Measurements from ENCODE around the gene MTFP1. TPM values are rescaled to one million over a fixed set of nuclear protein-coding genes. Genes with fewer than 3 reads are reported as not detected.

The MTFP1 gene
- total RNA-seq, 4 donors from 2014 or later, result 2.5 to 13.7 (median 3.5) TPM

DNA sequence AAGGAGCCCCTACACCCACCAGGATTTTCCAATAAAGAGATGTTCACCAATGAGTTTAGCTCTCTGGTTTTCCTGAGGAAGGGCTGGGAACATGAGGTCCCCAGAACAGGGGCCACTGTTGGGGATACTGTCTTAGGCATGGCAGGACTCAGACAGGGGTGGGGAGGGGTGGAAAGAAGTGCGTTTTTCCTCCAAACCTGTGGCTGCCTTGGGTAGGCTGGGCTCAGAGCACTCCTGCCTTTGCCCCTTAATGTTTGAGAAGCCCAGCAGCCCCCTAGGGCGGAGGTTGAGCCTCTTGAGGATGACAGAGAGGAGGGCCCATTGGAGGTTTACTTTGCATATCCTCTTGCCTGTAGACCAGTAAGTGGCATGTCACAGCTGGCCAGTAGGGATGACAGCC lies 10.6 kb downstream of the MTFP1 start:
- H3K4me3 ChIP-seq, result no peak overlapping the region
- no peaks in the 10 kb centered on the region for H3K36me3 ChIP-seq
- WGBS, result 65% methylated on average over 2 of the region's 2 CpGs
- no peaks in the 10 kb centered on the region for H3K27me3 ChIP-seq
- peaks cover 25% of the 10 kb centered on the region for H3K4me1 ChIP-seq
- H3K9me3 ChIP-seq, result no peaks in the 10 kb centered on the region
- no peak for TF ChIP-seq EP300 (IDR thresholded peaks at IDR 0.05)
- no peak for TF ChIP-seq POLR2AphosphoS5 (IDR thresholded peaks at IDR 0.05)
- TF ChIP-seq, protein P1, sequence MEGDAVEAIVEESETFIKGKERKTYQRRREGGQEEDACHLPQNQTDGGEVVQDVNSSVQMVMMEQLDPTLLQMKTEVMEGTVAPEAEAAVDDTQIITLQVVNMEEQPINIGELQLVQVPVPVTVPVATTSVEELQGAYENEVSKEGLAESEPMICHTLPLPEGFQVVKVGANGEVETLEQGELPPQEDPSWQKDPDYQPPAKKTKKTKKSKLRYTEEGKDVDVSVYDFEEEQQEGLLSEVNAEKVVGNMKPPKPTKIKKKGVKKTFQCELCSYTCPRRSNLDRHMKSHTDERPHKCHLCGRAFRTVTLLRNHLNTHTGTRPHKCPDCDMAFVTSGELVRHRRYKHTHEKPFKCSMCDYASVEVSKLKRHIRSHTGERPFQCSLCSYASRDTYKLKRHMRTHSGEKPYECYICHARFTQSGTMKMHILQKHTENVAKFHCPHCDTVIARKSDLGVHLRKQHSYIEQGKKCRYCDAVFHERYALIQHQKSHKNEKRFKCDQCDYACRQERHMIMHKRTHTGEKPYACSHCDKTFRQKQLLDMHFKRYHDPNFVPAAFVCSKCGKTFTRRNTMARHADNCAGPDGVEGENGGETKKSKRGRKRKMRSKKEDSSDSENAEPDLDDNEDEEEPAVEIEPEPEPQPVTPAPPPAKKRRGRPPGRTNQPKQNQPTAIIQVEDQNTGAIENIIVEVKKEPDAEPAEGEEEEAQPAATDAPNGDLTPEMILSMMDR (IDR thresholded peaks at IDR 0.05), result no peak
- no peak for TF ChIP-seq POLR2A (IDR thresholded peaks at IDR 0.05)
- no peak overlapping the region for H3K27ac ChIP-seq
- DNase-seq (ENCODE audit: low spot score in 2 of 2), result no peak

DNA sequence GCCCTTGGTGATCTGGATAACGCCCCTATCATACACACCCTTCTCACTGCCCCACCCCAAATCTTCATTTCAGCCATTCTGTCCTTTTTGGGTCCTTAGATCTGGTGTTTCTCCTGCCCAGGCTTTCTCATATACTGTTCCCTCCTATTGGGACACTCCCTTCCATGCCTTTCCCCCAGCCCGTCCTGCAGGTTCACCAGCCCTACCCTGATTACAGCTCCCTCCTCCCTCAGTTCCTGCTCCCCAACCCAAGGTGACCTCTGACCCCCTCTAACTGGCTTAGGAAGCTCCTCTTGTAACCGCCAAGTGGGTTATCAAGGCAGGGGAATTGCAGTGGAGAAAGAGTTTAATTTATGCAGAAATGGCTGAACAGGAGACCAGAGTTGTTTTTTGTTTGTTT lies 13.0 kb downstream of the MTFP1 start:
- H3K4me3 ChIP-seq, result no peak overlapping the region
- 78% methylated on average over 3 of the region's 3 CpGs for WGBS
- no peak for TF ChIP-seq EP300 (IDR thresholded peaks at IDR 0.05)
- TF ChIP-seq POLR2AphosphoS5 (IDR thresholded peaks at IDR 0.05), result no peak
- no peak for TF ChIP-seq POLR2A (IDR thresholded peaks at IDR 0.05)
- no peak overlapping the region for H3K27ac ChIP-seq
- no peaks in the 10 kb centered on the region for H3K27me3 ChIP-seq
- no peaks in the 10 kb centered on the region for H3K9me3 ChIP-seq
- H3K4me1 ChIP-seq, result peaks cover 25% of the 10 kb centered on the region
- no peak for DNase-seq (ENCODE audit: low spot score in 2 of 2)
- H3K36me3 ChIP-seq, result no peaks in the 10 kb centered on the region

DNA sequence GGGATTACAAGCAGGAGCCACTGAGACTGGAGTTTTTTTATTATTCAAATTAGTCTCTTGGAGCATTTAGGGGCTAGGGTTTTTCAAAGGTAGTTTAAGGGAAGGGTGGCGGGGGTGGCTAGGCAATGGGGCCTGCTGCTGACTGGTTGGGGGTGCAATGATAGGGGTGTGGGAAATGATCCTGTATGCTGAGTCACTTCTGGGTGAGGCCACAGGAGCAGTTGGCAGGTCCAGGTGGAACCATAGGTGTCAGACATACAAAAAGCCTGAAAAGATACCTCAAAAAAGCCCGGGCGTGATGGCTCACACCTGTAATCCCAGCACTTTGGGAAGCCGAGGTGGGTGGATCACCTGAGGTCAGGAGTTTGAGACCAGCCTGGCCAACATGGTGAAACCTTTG lies 13.7 kb downstream of the MTFP1 start:
- Histone ChIP-seq H3K9me3 (no peaks in the 10 kb centered on the region), H3K4me3 (no peak overlapping the region), H3K27me3 (no peaks in the 10 kb centered on the region), H3K4me1 (peaks cover 25% of the 10 kb centered on the region), H3K36me3 (no peaks in the 10 kb centered on the region), H3K27ac (no peak overlapping the region)
- no peak for TF ChIP-seq EP300 (IDR thresholded peaks at IDR 0.05)
- TF ChIP-seq POLR2A (IDR thresholded peaks at IDR 0.05), result no peak
- TF ChIP-seq POLR2AphosphoS5 (IDR thresholded peaks at IDR 0.05), result no peak
- TF ChIP-seq, protein P1 (IDR thresholded peaks at IDR 0.05), result no peak
- DNase-seq (ENCODE audit: low spot score in 2 of 2), result no peak
- WGBS, result 70% methylated on average over 4 of the region's 4 CpGs

DNA sequence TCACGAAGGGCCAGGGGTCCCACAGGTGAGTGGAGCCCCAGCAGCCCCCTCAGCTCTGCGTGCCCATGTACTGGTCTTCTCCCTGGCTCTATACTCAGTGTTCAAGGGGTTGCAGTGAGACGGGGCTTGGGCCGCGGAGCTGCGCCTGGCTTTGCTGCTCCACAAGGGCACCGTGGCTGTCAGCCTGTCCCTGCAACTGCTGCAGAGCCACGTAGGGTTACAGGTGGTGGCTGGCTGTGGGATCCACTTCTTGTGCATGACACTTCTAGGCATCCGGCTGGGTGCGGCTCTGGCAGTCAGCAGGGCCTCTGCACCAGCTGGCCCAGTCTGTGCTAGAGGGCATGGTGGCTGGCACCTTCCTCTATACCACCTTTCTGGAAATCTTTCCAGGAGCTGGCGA lies 14.3 kb downstream of the MTFP1 start:
- H3K4me1 ChIP-seq, result peaks cover 25% of the 10 kb centered on the region
- H3K27ac ChIP-seq, result no peak overlapping the region
- WGBS, result 61% methylated on average over 10 of the region's 11 CpGs
- no peak overlapping the region for H3K4me3 ChIP-seq
- H3K36me3 ChIP-seq, result no peaks in the 10 kb centered on the region
- no peaks in the 10 kb centered on the region for H3K9me3 ChIP-seq
- H3K27me3 ChIP-seq, result no peaks in the 10 kb centered on the region
- TF ChIP-seq POLR2AphosphoS5 (IDR thresholded peaks at IDR 0.05) (no peak), POLR2A (IDR thresholded peaks at IDR 0.05) (no peak), EP300 (IDR thresholded peaks at IDR 0.05) (no peak)
- TF ChIP-seq, protein P1 (IDR thresholded peaks at IDR 0.05), result no peak
- no peak for DNase-seq (ENCODE audit: low spot score in 2 of 2)

DNA sequence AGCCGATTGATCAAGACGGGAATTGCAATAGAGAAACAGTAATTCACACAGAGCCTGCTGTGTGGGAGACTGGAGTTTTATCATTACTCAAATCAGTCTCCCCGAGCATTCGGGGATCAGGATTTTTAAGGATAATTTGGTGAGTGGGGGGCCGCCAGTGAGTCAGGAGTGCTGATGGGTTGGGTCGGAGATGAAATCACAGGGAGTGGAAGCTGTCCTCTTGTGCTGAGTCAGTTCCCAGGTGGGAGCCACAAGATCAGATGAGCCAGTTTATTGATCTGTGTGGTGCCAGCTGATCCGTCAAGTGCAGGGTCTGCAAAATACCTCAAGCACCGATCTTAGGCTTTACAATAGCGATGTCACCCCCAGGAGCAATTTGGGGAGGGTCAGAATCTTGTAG lies 15.5 kb downstream of the MTFP1 start:
- Histone ChIP-seq H3K4me1 (peaks cover 26% of the 10 kb centered on the region), H3K9me3 (no peaks in the 10 kb centered on the region), H3K4me3 (no peak overlapping the region), H3K27me3 (no peaks in the 10 kb centered on the region), H3K36me3 (no peaks in the 10 kb centered on the region), H3K27ac (no peak overlapping the region)
- no peak for DNase-seq (ENCODE audit: low spot score in 2 of 2)
- WGBS, result 72% methylated on average over 9 of the region's 9 CpGs
- TF ChIP-seq EP300 (IDR thresholded peaks at IDR 0.05) (no peak), POLR2AphosphoS5 (IDR thresholded peaks at IDR 0.05) (no peak), POLR2A (IDR thresholded peaks at IDR 0.05) (no peak)
- TF ChIP-seq, protein P1 (IDR thresholded peaks at IDR 0.05), result no peak

Data from suprapubic skin (tissue), 4 donors.